ENCODE measurements around the gene DYRK1A. TPM values are rescaled to one million over a fixed set of nuclear protein-coding genes. Genes with fewer than 3 reads are reported as not detected.
A peak's percentile ranks its signal among the peaks of the same experiment; 100 is the strongest.

DYRK1A gene
- total RNA-seq, 1 donor from 2014 or later = 108 TPM

DNA sequence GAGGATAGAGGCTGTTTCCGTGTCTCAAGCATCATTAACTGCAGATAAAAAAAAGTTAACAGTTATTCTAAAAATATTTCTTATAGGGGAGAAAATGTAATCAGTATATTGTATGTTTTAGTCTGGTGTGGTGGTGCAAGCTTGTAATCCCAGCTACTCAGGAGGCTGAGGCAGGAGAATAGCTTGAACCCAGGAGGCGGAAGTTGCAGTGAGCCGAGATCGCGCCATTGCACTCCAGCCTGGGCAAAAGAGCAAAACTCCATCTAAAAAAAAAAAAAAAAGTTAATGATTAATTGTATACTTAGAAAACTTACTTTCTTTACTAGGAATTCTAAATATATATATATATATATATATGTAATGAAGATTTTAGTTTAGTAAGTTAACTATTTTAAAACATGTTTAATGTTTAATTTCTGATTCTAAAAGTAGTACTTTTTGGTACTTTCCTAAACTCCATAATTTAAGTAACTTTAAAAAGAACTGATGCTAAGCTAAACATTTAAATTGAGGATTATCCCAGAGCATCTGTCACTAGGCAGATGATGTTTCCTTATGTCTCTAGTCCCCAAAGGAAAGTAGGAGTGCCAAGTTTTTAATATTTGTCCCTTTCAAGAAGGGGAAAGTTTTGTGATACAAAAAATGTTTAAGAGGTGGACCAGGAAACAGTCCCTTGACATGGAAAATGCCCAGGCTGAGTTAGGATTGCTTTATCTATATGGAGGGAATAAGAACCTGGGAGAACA lies 66.3 kb downstream of the DYRK1A start:
- H3K4me1 ChIP-seq = peaks cover 26% of the 10 kb centered on the region
- H3K36me3 Mint-ChIP-seq = peaks cover 51% of the 10 kb centered on the region
- H3K27me3 Mint-ChIP-seq (ENCODE audit: insufficient read depth, low read depth) = peaks cover 5% of the 10 kb centered on the region
- no peaks in the 10 kb centered on the region for H3K9me3 ChIP-seq (ENCODE audit: low read depth)
- TF ChIP-seq, protein P1, sequence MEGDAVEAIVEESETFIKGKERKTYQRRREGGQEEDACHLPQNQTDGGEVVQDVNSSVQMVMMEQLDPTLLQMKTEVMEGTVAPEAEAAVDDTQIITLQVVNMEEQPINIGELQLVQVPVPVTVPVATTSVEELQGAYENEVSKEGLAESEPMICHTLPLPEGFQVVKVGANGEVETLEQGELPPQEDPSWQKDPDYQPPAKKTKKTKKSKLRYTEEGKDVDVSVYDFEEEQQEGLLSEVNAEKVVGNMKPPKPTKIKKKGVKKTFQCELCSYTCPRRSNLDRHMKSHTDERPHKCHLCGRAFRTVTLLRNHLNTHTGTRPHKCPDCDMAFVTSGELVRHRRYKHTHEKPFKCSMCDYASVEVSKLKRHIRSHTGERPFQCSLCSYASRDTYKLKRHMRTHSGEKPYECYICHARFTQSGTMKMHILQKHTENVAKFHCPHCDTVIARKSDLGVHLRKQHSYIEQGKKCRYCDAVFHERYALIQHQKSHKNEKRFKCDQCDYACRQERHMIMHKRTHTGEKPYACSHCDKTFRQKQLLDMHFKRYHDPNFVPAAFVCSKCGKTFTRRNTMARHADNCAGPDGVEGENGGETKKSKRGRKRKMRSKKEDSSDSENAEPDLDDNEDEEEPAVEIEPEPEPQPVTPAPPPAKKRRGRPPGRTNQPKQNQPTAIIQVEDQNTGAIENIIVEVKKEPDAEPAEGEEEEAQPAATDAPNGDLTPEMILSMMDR (IDR thresholded peaks at IDR 0.05) = no peak
- TF ChIP-seq EZH2 (IDR thresholded peaks at IDR 0.05) (no peak), EZH2phosphoT487 (IDR thresholded peaks at IDR 0.05) (no peak)
- no peak overlapping the region for H2AFZ ChIP-seq (replicated peaks)
- no peak overlapping the region for H3K27ac Mint-ChIP-seq
- H3K36me3 ChIP-seq = peaks cover 16% of the 10 kb centered on the region
- peak overlapping the region; percentile 4 for H3K27ac ChIP-seq
- H3K79me2 ChIP-seq (ENCODE audit: low read depth) = peaks cover 100% of the 10 kb centered on the region
- no peak for DNase-seq (ENCODE audit: low spot score)
- H3K4me2 ChIP-seq = no peak overlapping the region
- H4K20me1 ChIP-seq (ENCODE audit: low read depth) = peaks cover 66% of the 10 kb centered on the region
- peaks cover 12% of the 10 kb centered on the region for H3F3A ChIP-seq (ENCODE audit: low read depth)
- no peaks in the 10 kb centered on the region for H3K27me3 ChIP-seq
- H3K9ac ChIP-seq = no peak overlapping the region
- H3K4me3 Mint-ChIP-seq = no peak overlapping the region
- H3K4me1 Mint-ChIP-seq = peaks cover 9% of the 10 kb centered on the region
- H3K9me3 Mint-ChIP-seq = peaks cover 5% of the 10 kb centered on the region
- H3K4me3 ChIP-seq = no peak overlapping the region

DNA sequence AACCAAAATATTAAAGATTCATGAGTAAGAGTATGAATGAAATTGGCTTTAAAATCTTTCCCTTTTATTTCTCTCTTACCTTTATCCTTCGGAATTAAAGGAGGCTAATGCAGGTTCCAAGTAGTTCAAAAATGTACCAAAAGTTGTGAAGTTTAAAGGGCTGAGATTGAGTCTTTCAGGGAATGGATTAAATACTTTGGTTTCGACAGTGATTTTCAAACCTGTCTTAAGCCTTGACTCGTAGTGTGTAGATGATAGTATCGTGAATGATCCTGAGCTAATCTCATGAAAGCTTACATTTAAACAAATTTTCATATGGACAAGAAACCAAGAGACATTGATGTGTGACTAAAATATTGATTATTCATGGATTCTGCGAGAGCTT lies 66.9 kb downstream of the DYRK1A start:
- Mint-ChIP-seq H3K9me3 (peaks cover 11% of the 10 kb centered on the region), H3K27me3 (ENCODE audit: insufficient read depth, low read depth) (peaks cover 5% of the 10 kb centered on the region), H3K36me3 (peaks cover 51% of the 10 kb centered on the region), H3K4me3 (no peak overlapping the region), H3K4me1 (peaks cover 9% of the 10 kb centered on the region), H3K27ac (no peak overlapping the region)
- peaks cover 61% of the 10 kb centered on the region for H4K20me1 ChIP-seq (ENCODE audit: low read depth)
- TF ChIP-seq EZH2phosphoT487 (IDR thresholded peaks at IDR 0.05) (no peak), EZH2 (IDR thresholded peaks at IDR 0.05) (no peak)
- TF ChIP-seq, protein P1 (IDR thresholded peaks at IDR 0.05) = no peak
- peaks cover 5% of the 10 kb centered on the region for H3K9me3 ChIP-seq (ENCODE audit: low read depth)
- no peak overlapping the region for H3K9ac ChIP-seq
- H3K27ac ChIP-seq = peak overlapping the region; percentile 4
- H3K36me3 ChIP-seq = peaks cover 19% of the 10 kb centered on the region
- no peak overlapping the region for H3K4me2 ChIP-seq
- peaks cover 26% of the 10 kb centered on the region for H3K4me1 ChIP-seq
- no peak for DNase-seq (ENCODE audit: low spot score)
- H3F3A ChIP-seq (ENCODE audit: low read depth) = peaks cover 11% of the 10 kb centered on the region
- no peaks in the 10 kb centered on the region for H3K27me3 ChIP-seq
- H2AFZ ChIP-seq (replicated peaks) = no peak overlapping the region
- H3K79me2 ChIP-seq (ENCODE audit: low read depth) = peaks cover 100% of the 10 kb centered on the region
- H3K4me3 ChIP-seq = no peak overlapping the region

GRCh38 chr21:37435120-37435519 lies 68.5 kb downstream of the DYRK1A start:
- Histone ChIP-seq H3K9ac (no peak overlapping the region), H3K4me3 (peak overlapping the region; percentile 20), H3K27ac (peak overlapping the region; percentile 4), H2AFZ (replicated peaks) (no peak overlapping the region), H3K4me2 (peak overlapping the region; percentile 62), H3K4me1 (peaks cover 25% of the 10 kb centered on the region), H3K79me2 (ENCODE audit: low read depth) (peaks cover 100% of the 10 kb centered on the region), H3K27me3 (no peaks in the 10 kb centered on the region), H3F3A (ENCODE audit: low read depth) (peaks cover 7% of the 10 kb centered on the region), H3K9me3 (ENCODE audit: low read depth) (peaks cover 15% of the 10 kb centered on the region), H3K36me3 (peaks cover 21% of the 10 kb centered on the region), H4K20me1 (ENCODE audit: low read depth) (peaks cover 44% of the 10 kb centered on the region)
- DNase-seq (ENCODE audit: low spot score) = peak; percentile 88
- TF ChIP-seq EZH2phosphoT487 (IDR thresholded peaks at IDR 0.05) (no peak), EZH2 (IDR thresholded peaks at IDR 0.05) (no peak)
- TF ChIP-seq, protein P1 (IDR thresholded peaks at IDR 0.05) = no peak
- peaks cover 2% of the 10 kb centered on the region for H3K27me3 Mint-ChIP-seq (ENCODE audit: insufficient read depth, low read depth)
- H3K36me3 Mint-ChIP-seq = peaks cover 54% of the 10 kb centered on the region
- peaks cover 24% of the 10 kb centered on the region for H3K9me3 Mint-ChIP-seq
- no peak overlapping the region for H3K4me3 Mint-ChIP-seq
- H3K27ac Mint-ChIP-seq = no peak overlapping the region
- H3K4me1 Mint-ChIP-seq = peaks cover 9% of the 10 kb centered on the region

All from neural progenitor cell (in vitro differentiated cells).